Measurements from ENCODE around the gene SCCPDH.
A peak's percentile ranks its signal among the peaks of the same experiment; 100 is the strongest.

SCCPDH gene

DNA sequence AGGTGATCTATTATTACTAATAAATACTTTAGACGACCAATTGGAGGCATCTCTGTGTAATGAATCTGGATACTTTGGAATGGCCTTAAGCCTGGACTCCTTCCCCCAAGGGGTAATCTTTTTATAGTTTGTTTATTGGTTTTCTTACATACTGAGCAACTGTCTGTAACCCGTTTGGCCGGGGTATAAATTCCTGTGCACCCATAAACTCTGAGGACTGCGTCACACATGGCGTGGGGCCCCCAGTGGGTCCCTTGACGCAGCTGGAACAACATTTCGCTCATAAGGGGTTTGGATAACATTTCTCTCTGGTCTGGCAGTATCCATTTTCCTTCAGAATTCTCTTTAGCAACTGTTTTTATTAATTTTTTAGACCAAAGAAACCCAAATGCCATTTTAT, 26.5 kb downstream of the SCCPDH start (continued):
- TF ChIP-seq, protein P1, sequence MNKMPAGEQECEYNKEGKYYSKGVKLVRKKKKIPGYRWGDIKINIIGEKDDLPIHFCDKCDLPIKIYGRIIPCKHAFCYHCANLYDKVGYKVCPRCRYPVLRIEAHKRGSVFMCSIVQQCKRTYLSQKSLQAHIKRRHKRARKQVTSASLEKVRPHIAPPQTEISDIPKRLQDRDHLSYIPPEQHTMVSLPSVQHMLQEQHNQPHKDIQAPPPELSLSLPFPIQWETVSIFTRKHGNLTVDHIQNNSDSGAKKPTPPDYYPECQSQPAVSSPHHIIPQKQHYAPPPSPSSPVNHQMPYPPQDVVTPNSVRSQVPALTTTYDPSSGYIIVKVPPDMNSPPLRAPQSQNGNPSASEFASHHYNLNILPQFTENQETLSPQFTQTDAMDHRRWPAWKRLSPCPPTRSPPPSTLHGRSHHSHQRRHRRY (tag by site-specific recombination; IDR thresholded peaks at IDR 0.05) = no peak
- TF ChIP-seq ZNF10 (tag by site-specific recombination; IDR thresholded peaks at IDR 0.05) (no peak), ZNF174 (tag by site-specific recombination; IDR thresholded peaks at IDR 0.05) (no peak), ZNF555 (tag by site-specific recombination; conservative IDR thresholded peaks at IDR 0.05) (no peak), ZNF132 (tag by site-specific recombination; IDR thresholded peaks at IDR 0.05; ENCODE audit: borderline replicate concordance) (no peak), OVOL3 (tag by site-specific recombination; IDR thresholded peaks at IDR 0.05) (no peak)
- TF ChIP-seq, protein P2, sequence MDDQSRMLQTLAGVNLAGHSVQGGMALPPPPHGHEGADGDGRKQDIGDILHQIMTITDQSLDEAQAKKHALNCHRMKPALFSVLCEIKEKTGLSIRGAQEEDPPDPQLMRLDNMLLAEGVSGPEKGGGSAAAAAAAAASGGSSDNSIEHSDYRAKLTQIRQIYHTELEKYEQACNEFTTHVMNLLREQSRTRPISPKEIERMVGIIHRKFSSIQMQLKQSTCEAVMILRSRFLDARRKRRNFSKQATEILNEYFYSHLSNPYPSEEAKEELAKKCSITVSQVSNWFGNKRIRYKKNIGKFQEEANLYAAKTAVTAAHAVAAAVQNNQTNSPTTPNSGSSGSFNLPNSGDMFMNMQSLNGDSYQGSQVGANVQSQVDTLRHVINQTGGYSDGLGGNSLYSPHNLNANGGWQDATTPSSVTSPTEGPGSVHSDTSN (CRISPR knock-in tag; IDR thresholded peaks at IDR 0.05) = no peak

DNA sequence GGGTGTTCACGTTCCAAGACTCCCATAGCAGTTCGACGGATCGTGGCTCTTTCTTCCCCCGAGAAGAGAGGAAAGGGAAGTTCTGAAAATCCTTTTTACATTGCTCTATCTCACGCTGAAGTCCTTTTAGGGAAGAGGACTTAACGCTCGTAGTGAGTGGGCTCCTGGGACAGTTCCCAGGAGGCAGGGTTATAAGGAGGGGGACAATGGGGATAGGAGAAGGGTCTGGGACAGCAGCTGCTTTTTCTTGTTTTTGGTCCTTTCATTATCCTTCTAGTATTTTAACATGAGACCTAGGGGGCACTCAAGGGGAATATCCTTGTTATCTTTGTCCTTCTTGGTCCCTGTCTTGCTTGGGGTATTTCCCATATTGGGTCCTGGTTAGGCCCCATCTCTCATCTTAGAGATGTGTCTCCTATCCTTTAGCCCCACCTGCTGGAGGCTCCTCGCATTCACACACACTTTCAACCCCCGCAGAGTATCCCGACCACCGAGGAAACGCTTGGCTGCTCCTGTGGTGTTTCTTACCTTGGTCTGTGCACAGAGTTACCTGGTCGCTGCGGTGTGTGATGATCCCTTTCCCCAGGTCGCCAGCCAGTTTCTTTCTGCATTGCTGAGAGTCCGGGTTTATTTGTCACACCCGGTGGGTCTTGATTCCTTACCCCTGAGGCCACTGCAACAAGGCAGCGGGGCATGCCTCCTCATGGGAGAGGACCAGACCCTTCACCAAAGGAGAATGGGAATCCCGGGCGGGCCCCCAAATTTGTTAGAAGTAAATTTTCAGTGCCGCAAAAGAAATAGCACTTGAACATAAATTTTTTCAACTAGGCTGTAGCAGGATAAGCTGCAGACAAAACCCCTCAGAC, 29.7 kb downstream of the SCCPDH start:
- Histone ChIP-seq H3K9me3 (ENCODE audit: control insufficient read depth, insufficient read depth, low read depth, low read length) (no peaks in the 10 kb centered on the region), H3K27ac (ENCODE audit: extremely low read depth, low read depth, low read length) (no peak overlapping the region), H3K4me1 (ENCODE audit: control insufficient read depth, insufficient read depth, low read length) (no peaks in the 10 kb centered on the region), H3K4me3 (ENCODE audit: low read depth, low read length) (no peak overlapping the region), H3K36me3 (ENCODE audit: control insufficient read depth in 2 of 2, insufficient read depth in 1 of 2, low read length in 2 of 2) (peaks cover 0 to 3% of the 10 kb centered on the region in 2 experiments; a peak in 1 of 3 replicates)
- ChIA-PET CTCF (interaction anchor here (0.6 to 1.6 kb wide), 4 partner anchors 62 to 1680 kb away, joined by 3 to 11 read pairs (median 4); no protein-coding TSS in a partner anchor), POLR2A (no interaction called here)
- TF ChIP-seq ZNF654 (tag by site-specific recombination; IDR thresholded peaks at IDR 0.05; ENCODE audit: low read depth) = peak; percentile 58
- TF ChIP-seq ZNF670 (tag by site-specific recombination; IDR thresholded peaks at IDR 0.05; ENCODE audit: low read depth) = no peak
- TF ChIP-seq ZNF2 (tag by site-specific recombination; IDR thresholded peaks at IDR 0.05) = no peak
- TF ChIP-seq ZNF157 (tag by site-specific recombination; IDR thresholded peaks at IDR 0.05) = no peak
- TF ChIP-seq KLF7 (tag by site-specific recombination; IDR thresholded peaks at IDR 0.05; ENCODE audit: borderline replicate concordance) = no peak

DNA sequence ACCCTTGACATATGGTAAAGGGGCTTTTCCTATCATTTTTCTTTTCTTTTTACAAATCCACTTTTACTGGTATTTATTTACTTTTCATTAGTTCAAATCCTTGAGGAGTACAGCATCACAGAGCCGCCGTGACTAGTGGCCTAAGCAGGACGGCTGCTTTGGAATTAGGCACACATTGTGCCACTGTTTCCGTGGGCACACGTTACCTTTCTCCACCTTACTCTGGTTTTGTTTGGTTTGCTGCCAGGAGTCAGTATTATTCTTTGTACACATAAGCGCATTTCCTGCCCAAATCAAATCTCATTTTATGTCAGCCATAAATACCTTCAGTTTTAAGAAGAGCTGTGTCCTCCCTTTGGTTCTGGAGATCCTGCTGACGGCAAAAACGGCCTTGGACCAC, 31.2 kb downstream of the SCCPDH start:
- H3K9me3 ChIP-seq (ENCODE audit: control insufficient read depth, insufficient read depth, low read depth, low read length) = no peaks in the 10 kb centered on the region
- CTCF ChIA-PET = interaction anchor here (1.0 to 1.6 kb wide), 2 partner anchors 63 to 65 kb away, joined by 3 to 11 read pairs; no protein-coding TSS in a partner anchor
- no peak overlapping the region for H3K27ac ChIP-seq (ENCODE audit: extremely low read depth, low read depth, low read length)
- H3K4me1 ChIP-seq (ENCODE audit: control insufficient read depth, insufficient read depth, low read length) = no peaks in the 10 kb centered on the region
- peaks cover 0 to 10% of the 10 kb centered on the region in 2 experiments; a peak in 1 of 3 replicates for H3K36me3 ChIP-seq (ENCODE audit: control insufficient read depth in 2 of 2, insufficient read depth in 1 of 2, low read length in 2 of 2)
- no peak overlapping the region for H3K4me3 ChIP-seq (ENCODE audit: low read depth, low read length)
- TF ChIP-seq ZNF529 (tag by site-specific recombination; IDR thresholded peaks at IDR 0.05; ENCODE audit: insufficient replicate concordance) = no peak
- TF ChIP-seq ZNF133 (tag by site-specific recombination; IDR thresholded peaks at IDR 0.05) = no peak
- no peak for TF ChIP-seq ZNF350 (tag by site-specific recombination; IDR thresholded peaks at IDR 0.05)
- TF ChIP-seq ZNF223 (tag by site-specific recombination; IDR thresholded peaks at IDR 0.05) = no peak
- TF ChIP-seq, protein P3, sequence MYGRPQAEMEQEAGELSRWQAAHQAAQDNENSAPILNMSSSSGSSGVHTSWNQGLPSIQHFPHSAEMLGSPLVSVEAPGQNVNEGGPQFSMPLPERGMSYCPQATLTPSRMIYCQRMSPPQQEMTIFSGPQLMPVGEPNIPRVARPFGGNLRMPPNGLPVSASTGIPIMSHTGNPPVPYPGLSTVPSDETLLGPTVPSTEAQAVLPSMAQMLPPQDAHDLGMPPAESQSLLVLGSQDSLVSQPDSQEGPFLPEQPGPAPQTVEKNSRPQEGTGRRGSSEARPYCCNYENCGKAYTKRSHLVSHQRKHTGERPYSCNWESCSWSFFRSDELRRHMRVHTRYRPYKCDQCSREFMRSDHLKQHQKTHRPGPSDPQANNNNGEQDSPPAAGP (tag by site-specific recombination; IDR thresholded peaks at IDR 0.05) = no peak
- TF ChIP-seq ZNF785 (tag by site-specific recombination; IDR thresholded peaks at IDR 0.05) = no peak
- no peak for TF ChIP-seq ZBTB20 (tag by site-specific recombination; IDR thresholded peaks at IDR 0.05)
- POLR2A ChIA-PET = no interaction called here

All from HEK293 (cell line).